Ammon's horn (tissue), 1 donor: ENCODE data around the gene BCL2L13.
"Not testable (repeated sequence)": the region's sequence is repeated elsewhere in the genome, so short reads cannot be mapped to it uniquely, and the experiment has no call there.

Experiments
- DNase-seq: peaks from one replicate; pipeline ENCODE4 v3.0.0-alpha.2; 2016; ENCODE audit warnings: low spot score

BCL2L13 gene

DNA sequence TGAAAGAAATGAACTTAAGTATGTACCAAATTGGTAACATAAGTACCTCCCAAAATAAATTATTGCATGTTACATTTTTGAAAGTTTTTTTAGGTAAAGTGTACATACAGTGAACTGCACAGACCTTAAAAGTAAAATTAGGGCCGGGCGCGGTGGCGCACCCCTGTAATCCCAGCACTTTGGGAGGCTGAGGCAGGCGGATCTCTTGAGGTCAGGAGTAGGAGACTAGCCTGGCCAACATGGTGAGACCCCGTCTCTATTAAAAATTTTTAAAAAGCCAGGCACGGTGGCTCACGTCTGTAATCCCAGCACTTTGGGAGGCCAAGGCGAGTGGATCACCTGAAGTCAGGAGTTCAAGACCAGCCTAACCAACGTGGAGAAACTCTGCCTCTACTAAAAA is 1.7 kb upstream of the BCL2L13 start:
- DNase-seq: not testable (repeated sequence)

DNA sequence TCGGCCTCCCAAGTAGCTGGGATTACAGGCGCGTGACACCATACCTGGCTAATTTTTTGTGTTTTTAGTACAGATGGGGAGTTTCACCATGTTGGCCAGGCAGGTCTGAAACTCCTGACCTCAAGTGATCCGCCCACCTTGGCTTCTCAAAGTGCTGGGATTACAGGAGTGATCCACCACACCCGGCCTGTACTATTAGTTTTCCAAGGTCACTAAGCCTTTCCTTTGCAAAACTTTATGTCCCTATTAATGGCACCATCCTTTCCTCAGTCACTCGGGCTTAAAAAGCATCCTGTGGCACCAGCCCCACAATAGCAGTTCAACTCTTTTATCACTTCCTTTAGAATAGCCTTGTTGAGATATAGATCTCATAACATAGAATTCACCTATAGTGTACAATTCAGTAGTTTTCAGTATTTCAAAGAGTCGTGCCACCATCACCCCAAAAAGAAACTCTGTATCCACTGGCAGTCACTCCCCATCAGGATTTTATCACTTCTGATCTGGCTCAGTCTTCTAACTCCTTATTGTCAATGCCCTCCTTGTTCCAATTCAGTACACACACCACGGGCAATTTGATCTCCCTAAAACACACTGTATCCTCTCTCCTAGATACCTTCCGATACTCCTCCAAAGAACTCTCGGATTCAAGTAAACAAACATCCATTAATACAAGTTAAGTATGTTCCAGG is 921 bp upstream of the BCL2L13 start:
- DNase-seq: no peak

DNA sequence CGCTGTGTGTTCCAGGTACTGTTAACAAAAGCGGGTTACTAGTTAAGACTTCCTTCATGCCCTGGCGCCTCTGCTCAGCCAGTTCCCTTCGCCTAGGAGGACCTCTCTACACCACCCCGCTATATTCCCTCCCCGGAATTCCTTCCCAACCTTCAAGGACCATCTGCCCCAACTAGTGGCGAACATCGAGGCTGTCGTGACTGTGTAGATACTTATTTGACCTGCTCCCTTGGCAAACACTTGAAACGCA is 450 bp upstream of the BCL2L13 start:
- DNase-seq: no peak

DNA sequence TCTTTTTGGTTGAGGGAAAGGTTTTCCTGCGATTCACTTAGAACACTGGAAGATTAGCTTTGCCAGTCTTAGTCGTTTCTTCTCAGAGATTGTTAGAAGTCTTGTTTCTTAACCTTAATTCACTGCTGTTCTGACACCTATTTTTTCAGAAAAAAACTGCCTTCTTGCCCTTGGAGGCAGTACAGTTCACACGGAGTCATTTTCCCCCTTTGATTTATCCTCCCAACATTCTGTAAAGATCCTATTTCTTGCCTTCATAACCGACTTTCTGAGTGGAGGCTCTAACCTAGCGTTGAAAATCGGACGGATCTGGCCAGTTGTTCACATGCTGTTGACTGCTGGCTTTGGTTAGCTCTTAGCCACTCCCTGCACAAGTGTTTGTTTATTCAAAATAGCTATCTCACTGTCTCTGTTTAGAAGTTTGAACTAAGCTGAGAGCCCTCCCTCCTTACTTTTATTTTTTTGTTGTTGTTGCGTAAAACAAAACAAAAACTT is 737 bp downstream of the BCL2L13 start:
- no peak for DNase-seq

DNA sequence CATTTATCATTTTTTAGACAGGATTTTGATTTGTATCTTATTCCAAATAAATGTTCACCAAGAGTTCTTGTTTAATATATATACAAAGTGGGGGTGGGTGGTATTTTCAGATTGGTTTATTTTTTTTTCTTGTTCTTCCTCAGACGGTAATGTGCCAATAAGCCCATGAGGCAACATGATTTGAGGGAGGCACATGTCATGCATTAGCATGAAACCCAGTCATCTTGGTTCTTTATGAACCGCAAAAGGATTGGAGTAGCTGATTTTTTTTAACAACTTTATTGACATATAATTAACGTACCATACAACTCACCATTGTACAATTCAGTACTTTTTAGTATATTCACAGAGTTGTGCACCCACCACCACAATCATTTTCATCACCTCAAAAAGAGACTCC is 2.7 kb downstream of the BCL2L13 start:
- no peak for DNase-seq

DNA sequence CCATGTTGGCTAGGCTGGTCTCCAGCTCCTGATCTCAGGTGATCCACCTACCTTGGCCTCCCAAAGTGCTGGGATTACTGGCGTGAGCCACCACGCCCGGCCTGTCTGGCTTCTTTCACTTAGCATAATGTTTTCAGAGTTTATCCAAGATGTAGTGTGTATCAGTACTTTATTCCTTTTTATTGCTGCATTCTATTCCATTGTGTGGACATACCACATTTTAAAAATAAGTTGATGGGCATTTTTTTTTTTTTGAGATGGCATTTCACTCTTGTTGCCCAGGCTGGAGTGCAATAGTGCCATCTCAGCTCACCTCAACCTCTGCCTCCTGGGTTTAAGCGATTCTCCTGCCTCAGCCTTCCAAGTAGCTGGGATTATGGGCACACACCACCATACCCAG is 3.8 kb downstream of the BCL2L13 start:
- not testable (repeated sequence) for DNase-seq

DNA sequence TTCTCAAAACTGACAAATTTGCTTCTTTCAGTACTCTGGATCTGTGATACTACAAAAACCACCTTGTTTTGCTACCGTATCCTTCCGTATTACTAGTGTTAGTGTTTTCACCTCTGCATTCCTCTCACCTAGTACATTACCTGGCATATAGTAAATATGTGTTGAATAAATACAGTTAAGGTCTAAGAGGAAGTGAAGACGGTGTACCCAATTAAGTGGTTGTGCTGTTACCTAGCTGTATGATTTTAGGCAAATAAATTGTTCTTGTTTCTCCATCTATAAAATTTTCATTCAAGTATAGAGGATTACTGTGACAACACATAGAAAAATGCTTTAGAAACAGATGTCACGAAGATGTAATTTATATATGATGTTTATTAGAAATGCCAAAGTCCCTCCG is 8.9 kb downstream of the BCL2L13 start:
- no peak for DNase-seq

DNA sequence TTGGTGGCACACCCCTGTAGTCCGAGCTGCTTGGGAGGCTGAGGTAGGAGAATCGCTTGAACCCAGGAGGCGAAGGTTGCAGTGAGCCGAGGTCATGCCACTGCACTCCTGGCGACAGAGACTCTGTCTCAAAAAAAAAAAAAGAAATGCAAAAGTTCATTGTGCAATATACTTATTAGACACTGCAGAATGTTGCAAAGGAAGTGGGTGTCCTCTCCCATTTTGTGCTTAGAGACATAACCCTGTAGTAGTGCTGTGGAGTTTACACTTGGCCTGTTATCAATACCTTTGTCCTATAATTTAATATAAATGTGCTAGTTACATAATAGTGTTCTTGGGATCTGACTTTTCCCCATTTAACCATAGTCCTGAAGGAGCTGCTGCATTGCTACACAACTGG is 9.4 kb downstream of the BCL2L13 start:
- no peak for DNase-seq

DNA sequence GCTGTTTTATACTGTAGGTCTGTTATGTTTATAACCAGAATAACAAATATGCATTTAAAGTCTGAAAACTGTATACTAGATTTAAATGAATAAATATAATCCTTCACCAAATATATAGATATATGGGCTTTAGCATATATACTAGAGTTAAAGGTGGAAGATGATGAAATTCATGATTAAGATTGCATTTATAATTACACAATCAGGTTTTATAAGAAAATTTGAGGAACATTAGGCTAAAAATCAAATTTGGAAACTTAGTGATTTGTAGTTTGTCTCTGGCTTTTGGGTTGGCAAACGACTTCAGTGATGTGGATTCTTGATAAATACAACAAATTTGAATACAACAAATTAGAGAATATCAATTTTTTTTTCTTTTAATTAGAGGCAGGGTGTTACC is 10.0 kb downstream of the BCL2L13 start:
- DNase-seq: no peak

DNA sequence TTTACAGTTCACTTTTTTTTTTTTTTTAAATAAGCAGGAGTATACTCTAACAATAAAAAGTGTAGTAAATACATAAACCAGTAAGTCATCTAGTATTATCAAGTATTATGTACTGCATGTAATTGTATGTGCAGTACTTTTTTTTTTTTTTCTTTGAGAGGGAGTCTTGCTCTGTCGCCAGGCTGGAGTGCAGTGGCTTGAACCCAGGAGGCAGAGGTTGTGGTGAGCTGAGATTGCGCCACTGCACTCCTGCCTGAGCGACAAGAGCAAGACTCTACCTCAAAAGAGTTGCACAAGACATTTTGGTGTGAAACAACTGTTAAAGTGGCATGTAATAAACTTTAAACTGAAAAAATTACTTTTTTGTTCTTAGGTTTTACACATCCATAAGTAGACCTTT is 16.7 kb downstream of the BCL2L13 start:
- DNase-seq: no peak

DNA sequence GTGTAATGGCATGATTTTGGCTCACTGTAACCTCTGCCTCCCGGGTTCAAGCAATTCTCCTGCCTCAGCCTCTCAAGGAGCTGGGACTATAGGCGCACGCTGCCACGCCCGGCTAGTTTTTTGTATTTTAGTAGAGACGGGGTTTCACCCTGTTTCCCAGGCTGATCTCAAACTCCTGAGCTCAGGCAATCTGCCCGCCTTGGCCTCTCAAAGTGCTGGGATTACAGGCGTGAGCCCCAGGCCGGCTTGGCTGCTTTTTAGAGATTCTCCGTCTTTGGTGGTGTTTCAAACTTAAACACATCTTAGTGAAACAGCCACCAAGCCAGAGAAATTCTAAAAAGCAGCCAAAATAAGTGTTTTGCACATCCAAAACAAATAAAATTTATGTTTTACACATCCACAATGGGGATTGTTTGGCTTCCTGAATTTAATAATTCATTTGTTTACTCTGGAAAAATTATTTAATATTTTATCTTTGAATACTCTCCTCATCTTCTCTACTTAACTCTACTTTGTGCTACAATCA is 18.4 kb downstream of the BCL2L13 start:
- DNase-seq: no peak

DNA sequence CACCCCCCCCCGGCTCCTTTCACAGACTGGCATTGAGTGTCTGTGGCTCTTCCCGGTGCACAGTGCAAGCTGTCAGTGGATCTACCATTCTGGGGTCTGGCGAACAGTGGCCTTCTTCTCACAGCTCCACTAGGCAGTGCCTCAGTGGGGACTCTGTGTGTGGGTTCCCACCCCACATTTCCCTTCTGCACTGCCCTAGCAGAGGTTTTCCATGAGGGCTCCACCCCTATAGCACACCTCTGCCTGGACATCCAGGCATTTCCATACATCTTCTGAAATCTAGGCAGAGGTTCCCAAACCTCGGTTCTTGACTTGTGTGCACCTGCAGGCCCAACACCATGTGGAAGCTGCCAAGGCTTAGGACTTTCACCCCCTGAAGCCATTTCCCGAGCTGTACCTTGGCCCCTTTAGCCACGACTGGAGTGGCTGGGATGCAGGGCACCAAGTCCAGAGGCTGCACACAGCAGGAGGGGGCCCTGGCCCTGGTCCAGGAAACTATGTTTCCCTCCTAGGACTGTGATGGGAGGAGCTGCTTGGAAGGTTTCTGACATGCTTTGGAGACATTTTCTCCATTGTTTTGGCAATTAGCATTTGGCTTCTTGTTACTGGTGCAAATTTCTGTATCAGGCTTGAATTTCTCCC is 26.0 kb downstream of the BCL2L13 start:
- DNase-seq: no peak

DNA sequence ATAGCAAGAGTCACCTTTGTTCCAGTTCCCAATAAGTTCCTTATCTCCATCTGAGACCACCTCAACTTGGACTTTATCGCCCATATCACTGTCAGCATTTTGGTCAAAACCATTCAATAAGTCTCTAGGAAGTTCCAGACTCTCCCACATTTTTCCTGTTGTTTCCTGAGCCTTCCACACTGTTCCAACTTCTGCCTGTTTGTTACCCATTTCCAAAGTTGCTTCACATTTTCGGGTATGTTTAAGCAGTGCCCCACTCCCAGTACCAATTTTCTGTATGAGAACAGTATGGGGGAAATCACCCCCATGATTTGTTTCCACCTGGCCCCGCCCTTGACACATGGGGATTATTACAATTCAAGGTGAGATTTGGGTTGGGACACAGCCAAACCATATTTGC is 26.7 kb downstream of the BCL2L13 start:
- no peak for DNase-seq

DNA sequence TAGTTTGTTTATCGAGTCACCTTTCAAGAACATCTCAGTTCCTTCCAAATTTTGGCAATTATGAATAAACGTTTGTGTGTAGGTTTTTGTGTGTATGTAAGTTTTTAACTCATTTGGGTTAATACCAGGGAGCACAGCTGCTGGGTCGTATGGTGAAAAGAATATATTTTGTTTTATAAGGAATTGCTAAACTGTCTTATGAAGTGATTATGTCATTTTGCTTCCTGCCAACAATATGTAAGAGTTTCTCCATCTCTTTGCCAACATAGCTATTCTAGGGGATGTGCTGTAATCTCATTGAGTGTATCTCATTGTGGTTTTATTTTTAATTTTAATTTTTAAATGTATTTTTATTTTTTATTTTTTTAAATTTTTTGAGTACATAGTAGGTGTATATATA is 27.3 kb downstream of the BCL2L13 start:
- DNase-seq: no peak

DNA sequence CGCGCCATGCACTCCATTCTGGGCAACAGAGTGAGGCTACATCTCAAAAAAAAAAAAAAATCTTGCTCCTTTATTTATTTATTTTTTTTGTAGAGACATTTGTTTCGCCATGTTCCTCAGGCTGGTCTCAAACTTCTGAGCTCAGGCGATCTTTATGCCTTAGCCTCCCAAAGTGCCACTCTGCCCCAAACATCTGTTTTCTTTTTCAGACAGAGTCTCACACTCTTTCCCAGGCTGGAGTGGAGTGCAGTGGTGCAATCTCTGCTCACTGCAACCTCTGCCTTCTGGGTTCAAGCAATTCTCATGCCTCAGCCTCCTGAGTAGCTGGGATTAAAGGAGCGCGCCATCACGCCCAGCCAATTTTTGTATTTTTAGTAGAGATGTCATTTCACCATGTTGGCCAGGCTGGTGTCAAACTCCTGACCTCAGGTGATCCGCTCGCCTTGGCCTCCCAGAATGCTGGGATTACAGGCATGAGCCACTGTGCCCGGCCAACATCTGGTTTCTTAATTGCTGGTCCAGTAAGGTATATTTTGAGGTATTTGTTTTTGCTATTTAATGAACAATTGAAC is 33.0 kb downstream of the BCL2L13 start:
- DNase-seq: not testable (repeated sequence)

DNA sequence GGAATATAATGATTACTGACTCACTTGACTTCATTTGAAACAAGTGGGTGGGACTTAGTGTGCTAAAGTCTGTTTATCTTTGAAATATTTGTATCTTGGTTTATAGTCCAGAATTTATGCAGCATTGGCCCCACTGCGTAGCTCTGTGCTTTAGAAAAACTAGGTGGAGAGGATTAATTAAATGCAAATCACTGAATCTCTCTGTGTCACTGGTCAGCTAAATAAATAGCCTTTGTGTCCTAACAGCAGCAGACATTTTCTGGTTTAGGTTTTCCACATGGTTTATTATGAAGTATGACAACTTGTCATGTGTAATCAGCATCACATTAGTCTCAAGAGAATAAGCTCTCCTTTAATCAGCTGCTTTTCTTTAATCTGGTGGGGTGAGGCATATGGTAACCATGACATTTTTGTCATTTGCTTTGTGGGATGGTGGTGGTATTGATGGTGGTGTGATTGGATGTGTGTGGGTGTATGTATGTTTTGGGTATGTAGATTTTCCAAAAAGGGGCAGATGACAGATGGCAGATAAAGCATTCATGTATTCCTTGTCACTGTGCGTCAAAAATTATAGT is 33.9 kb downstream of the BCL2L13 start:
- peak; percentile 13 for DNase-seq

DNA sequence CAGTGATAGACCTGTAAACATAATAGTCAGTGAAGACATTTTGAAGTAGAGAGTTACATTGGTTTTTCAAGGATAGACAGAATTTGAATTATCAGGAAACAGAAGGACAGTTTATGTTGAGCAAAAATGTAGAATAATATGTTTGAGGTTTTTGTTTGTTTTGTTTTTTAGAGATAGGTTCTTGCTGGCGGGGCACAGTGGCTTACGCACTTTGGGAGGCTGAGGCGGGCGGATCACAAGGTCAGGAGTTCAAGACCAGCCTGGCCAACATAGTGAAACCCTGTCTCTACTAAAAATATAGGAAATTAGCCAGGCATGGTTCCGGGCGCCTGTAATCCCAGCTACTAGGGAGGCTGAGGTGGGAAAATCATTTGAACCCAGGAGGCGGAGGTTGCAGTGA is 35.6 kb downstream of the BCL2L13 start:
- DNase-seq: no peak

DNA sequence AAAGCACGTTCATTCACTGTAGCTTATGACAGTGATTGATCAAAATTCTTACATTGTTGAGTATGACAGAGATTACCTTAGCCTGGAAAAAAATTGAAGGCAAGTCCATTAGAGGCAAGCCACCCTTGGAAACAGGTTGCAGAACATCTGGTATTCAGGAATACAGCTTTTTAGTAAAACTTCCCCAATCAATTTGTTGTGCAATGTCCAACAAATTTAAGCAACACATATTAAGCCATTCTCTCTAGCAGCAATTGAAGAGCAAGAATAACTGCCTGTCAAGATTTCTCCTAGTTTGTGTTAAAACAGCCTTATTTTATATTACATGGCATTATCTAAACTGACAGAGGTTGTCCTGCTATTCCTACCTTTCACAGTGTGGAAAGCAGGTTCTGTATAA is 37.0 kb downstream of the BCL2L13 start:
- no peak for DNase-seq

DNA sequence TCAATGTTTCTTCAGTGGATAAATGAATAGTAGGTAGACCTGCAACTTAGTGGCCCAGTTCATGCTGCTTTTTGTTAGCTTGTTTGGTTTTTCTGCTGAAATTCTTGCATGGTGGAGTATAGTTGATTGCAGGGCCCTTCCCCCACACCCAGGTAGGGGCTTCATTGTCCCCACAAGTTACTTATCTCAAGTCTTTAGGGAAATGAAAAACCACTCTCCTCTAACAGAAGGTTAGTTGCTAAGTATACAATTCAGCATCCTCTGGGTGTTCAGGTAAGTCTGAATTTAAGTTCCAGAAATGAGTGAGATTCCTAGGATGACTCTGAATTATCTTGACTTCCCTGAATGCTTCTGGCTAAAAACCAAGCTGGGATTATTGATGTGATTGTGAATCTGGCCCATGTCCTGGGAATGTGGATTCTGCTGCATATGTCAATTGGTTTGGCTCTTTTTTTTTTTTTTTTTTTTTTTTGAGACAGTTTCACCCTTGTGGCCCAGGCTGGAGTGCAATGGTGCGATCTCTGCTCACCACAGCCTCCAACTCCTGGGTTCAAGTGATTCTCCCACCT is 40.3 kb downstream of the BCL2L13 start:
- no peak for DNase-seq

DNA sequence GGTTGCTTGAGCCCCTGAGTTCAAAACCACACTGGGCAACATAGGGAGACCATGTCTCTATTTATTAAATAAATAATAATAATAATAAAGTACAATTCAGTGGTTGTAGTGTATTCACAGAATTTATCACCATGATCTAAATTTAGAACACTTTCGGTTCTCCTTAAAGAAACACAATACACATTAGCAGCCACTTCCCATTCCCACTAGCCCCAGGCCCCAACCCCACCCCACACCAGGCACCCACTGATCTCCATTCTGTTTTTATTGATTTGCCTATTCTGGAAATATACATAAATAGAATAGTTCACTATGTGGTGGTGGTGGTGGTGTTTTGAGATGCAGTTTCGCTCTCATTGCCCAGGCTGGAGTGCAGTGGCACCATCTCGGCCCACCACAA is 45.7 kb downstream of the BCL2L13 start:
- no peak for DNase-seq

DNA sequence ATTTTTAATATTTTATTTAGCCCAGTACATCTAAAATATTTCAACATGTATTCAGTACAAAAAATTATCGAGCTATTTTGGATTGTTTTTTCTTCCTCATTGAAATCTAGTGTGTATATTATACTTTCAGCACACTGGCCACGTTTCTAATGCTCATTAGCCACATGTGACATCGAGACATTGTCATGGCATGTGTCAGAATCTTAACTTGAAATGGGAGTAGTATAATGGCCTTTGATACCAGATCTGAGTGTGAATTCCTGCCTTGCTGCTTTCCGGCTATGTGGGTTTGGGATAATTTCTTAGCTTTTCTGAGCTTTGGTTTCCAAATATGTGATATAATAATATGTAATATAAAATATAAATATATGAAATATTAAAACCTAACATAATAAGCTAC is 54.3 kb downstream of the BCL2L13 start:
- DNase-seq: no peak

DNA sequence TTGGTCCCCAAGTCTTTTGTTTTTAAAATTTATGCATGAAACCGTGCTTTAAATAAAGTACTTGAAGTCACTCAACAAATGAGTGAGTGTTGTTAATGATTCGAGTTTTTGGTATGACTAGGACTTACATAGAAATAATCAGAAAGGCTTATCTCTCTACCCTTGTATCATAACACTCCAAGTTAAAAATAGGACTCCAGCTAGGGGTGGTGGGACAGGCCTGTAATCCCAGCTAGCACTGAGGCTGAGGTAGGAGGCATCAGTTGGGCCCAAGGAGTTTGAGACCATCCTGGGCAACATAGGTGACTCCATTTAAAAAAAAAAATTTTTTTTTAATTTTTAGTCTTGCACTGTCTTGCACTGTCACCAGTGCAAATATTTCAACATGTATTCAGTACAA is 55.6 kb downstream of the BCL2L13 start:
- DNase-seq: no peak

DNA sequence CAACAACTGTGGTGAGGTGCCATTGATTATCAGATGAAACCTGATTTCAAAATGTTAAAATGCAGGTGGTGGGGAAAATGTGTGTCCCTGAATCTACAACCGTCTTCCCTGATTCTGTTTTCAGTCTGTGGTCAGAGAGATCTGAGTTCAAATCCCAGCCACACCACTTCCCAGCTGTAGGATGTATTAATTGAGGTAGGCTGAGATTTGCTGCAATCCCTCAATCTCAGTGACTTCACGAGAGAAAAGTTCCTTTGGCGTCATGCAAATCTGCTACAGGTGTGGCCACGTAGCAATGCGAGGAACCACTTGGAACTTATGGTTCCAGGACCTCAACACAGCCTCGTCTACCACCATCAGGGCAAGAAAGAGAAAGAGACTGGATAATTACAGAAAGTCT is 56.2 kb downstream of the BCL2L13 start:
- no peak for DNase-seq
